HEK293T (cell line): ENCODE data around the gene LIFR.

Experiments used
- CTCF ChIA-PET: fragments of 350-600 bp; formaldehyde crosslinking; extraction: SDS; loops from one replicate; lab custom pipeline; 2021; ENCODE audit warnings: antibody characterized with exemption, inconsistent platforms; lab: Yijun Ruan, JAX
- POLR2A ChIA-PET: fragments of 350-600 bp; formaldehyde crosslinking; extraction: SDS; loops from one replicate; lab custom pipeline; 2020; ENCODE audit warnings: antibody characterized with exemption, inconsistent platforms; lab: Yijun Ruan, JAX
- DNase-seq: peaks from one replicate; pipeline ENCODE4 v3.0.0; 2012; ENCODE audit warnings: mixed read lengths; ENCODE audit errors: extremely low spot score
- ARNT ChIP-seq: fragments of 450-650 bp; IDR thresholded peaks from 2 replicates; pipeline ENCODE4 v1.6.1; 2017; ENCODE audit warnings: mild to moderate bottlenecking
- BHLHE40 ChIP-seq: fragments of 450-650 bp; IDR thresholded peaks from 2 replicates; pipeline ENCODE4 v1.6.1; 2016; ENCODE audit warnings: mild to moderate bottlenecking, moderate library complexity, borderline replicate concordance
- CTBP1 ChIP-seq: fragments of 450-650 bp; IDR thresholded peaks from 2 replicates; pipeline ENCODE4 v1.6.1; 2016; ENCODE audit warnings: borderline replicate concordance
- ELF4 ChIP-seq: fragments of 450-650 bp; IDR thresholded peaks from 2 replicates; pipeline ENCODE4 v1.6.1; 2017; ENCODE audit warnings: antibody characterized with exemption
- FOXA1 ChIP-seq: fragments of 450-650 bp; IDR thresholded peaks from 2 replicates; pipeline ENCODE4 v1.6.1; 2016; ENCODE audit warnings: mild to moderate bottlenecking
- FOXK2 ChIP-seq: fragments of 450-650 bp; IDR thresholded peaks from 2 replicates; pipeline ENCODE4 v1.6.1; 2016; ENCODE audit warnings: mild to moderate bottlenecking
- FOXM1 ChIP-seq: fragments of 450-650 bp; IDR thresholded peaks from 2 replicates; pipeline ENCODE4 v1.6.1; 2017; ENCODE audit warnings: mild to moderate bottlenecking, borderline replicate concordance
- HDGF ChIP-seq: fragments of 450-650 bp; IDR thresholded peaks from 2 replicates; pipeline ENCODE4 v1.6.1; 2017; ENCODE audit warnings: antibody characterized with exemption, borderline replicate concordance
- L3MBTL2 ChIP-seq: fragments of 450-650 bp; conservative IDR thresholded peaks from 2 replicates; pipeline ENCODE4 v1.6.1; 2016; ENCODE audit warnings: mild to moderate bottlenecking
- LEF1 ChIP-seq: fragments of 450-650 bp; IDR thresholded peaks from 2 replicates; pipeline ENCODE4 v1.6.1; 2017; ENCODE audit warnings: mild to moderate bottlenecking, borderline replicate concordance
- NFRKB ChIP-seq: fragments of 450-650 bp; IDR thresholded peaks from 2 replicates; pipeline ENCODE4 v1.6.1; 2016; ENCODE audit warnings: mild to moderate bottlenecking, moderate library complexity
- SP1 ChIP-seq: fragments of 450-650 bp; IDR thresholded peaks from 2 replicates; pipeline ENCODE4 v1.6.1; 2017
- SUZ12 ChIP-seq: fragments of 450-650 bp; IDR thresholded peaks from 2 replicates; pipeline ENCODE4 v1.6.1; 2016; ENCODE audit warnings: mild to moderate bottlenecking
- TARDBP ChIP-seq: fragments of 450-650 bp; IDR thresholded peaks from 2 replicates; pipeline ENCODE4 v1.6.1; 2016
- ZNF384 ChIP-seq: fragments of 450-650 bp; IDR thresholded peaks from 2 replicates; pipeline ENCODE4 v1.6.1; 2016
- TF ChIP-seq, protein P1 (sequence below): fragments of 450-650 bp; IDR thresholded peaks from 2 replicates; pipeline ENCODE4 v1.6.1; 2016

LIFR gene

DNA sequence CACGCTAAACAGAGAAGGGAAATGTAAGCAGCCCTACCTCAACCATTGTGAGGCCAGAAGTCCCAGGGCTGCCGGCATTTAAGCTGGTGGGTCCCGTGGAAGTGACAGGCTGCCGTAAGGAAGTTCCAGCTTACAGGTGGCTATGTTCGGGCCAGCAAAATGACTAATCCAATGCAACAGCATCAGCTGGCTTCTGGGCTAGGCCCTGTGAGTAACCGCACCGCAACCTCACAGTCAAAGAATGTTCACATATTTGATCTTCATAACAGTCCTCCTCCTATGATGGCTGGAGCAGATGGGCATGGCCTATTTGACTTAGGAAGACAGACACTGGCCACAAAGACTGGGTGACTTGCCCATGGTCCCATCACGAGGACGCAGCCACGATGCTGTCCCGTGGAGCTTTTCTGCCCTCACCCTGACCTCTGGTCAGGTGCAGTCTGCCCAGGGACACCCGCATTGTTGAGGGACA lies 88.2 kb downstream of the LIFR start:
- DNase-seq, result no peak
- no peak for TF ChIP-seq FOXK2
- no peak for TF ChIP-seq SUZ12
- no peak for TF ChIP-seq TARDBP
- no peak for TF ChIP-seq ARNT
- no peak for TF ChIP-seq BHLHE40
- no peak for TF ChIP-seq HDGF
- no peak for TF ChIP-seq ELF4
- TF ChIP-seq L3MBTL2, result no peak
- no peak for TF ChIP-seq CTBP1
- TF ChIP-seq FOXM1, result no peak
- no peak for TF ChIP-seq NFRKB
- ChIA-PET POLR2A (no interaction called here), CTCF (no interaction called here)

DNA sequence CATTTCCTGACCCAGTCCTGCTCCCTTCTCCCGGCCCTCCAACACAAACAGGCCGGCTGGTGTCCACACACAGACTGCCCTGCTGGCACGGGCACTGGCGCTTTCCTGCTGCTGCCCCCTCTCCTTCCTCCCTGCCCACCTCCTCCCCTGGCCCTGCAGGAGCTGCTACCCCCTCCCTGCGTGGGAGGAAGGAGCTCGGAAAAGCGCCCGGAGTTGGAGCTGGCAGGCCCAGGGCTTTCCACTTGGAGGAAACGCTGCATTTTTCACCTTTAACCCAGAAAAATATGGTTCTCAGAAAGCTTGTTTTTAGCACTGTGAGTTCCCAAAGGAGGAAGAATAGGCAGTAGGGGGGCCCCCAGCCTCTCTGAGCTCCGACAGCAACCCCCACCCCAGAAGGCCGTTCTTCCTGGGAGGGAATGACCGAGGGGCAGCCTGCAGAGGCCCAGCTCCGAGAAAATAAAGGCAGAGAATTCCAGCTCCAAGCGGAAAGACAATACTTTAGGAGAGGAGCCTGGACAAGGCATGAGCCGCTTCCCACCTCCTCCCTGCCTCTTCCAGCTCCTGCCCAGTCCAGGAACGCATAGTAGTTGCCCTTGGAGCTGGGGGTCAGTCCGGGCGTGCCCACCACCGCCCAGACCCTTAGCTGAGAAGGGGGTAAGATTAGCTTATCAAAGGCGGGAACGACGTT lies 88.9 kb downstream of the LIFR start:
- ChIA-PET CTCF (no interaction called here), POLR2A (no interaction called here)
- TF ChIP-seq NFRKB, result no peak
- TF ChIP-seq LEF1, result no peak
- TF ChIP-seq BHLHE40, result no peak
- TF ChIP-seq FOXM1, result no peak
- no peak for TF ChIP-seq TARDBP
- no peak for TF ChIP-seq FOXA1
- TF ChIP-seq, protein P1, sequence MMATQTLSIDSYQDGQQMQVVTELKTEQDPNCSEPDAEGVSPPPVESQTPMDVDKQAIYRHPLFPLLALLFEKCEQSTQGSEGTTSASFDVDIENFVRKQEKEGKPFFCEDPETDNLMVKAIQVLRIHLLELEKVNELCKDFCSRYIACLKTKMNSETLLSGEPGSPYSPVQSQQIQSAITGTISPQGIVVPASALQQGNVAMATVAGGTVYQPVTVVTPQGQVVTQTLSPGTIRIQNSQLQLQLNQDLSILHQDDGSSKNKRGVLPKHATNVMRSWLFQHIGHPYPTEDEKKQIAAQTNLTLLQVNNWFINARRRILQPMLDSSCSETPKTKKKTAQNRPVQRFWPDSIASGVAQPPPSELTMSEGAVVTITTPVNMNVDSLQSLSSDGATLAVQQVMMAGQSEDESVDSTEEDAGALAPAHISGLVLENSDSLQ, result no peak
- no peak for TF ChIP-seq HDGF
- TF ChIP-seq ARNT, result no peak
- no peak for TF ChIP-seq ELF4
- TF ChIP-seq ZNF384, result no peak
- no peak for TF ChIP-seq CTBP1
- no peak for TF ChIP-seq FOXK2
- TF ChIP-seq SUZ12, result no peak
- TF ChIP-seq SP1, result no peak
- no peak for DNase-seq

DNA sequence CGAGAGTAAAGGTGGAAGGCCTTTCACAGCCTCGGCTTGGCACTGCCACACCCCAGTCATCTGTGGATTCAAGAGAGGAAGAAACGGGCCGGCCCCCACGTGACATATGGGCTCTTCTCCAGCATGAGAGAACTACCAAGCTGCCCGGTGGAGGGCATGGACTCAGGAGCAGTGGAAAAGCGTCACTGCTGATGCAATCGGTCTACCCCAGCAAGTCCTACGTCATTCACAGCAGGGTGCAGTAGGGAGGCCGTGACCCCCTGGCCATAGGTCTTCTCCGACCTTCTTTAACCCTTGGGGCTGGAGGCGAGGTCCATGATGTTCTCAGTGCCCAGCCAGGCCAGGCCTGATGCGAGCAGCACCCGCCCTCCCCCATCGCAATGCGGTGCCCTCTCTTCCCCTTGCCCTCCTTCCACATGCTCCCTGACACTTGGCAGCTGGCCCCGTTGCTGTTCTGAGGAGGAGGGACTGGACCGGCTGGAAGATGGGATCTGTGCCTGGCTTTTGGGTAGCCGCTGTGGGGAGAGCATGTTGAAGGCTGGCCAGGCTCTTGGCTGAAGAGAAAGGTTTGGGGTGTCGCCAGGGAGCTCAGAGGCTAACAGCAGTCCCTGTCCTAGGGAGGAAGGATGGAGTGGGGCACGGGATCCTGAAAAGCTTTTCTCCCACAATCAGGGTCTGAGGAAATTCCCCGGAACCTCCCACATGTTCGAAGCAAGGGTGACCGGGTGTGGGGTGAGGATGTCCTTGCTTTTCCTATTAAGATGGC lies 89.8 kb downstream of the LIFR start:
- no peak for TF ChIP-seq HDGF
- no peak for TF ChIP-seq ELF4
- TF ChIP-seq LEF1, result no peak
- TF ChIP-seq BHLHE40, result no peak
- no peak for TF ChIP-seq SUZ12
- TF ChIP-seq SP1, result no peak
- no peak for TF ChIP-seq FOXM1
- TF ChIP-seq FOXK2, result no peak
- no peak for TF ChIP-seq ARNT
- TF ChIP-seq FOXA1, result no peak
- TF ChIP-seq NFRKB, result no peak
- TF ChIP-seq L3MBTL2, result no peak
- TF ChIP-seq, protein P1, result no peak
- no peak for TF ChIP-seq TARDBP
- no peak for TF ChIP-seq CTBP1
- TF ChIP-seq ZNF384, result no peak
- no peak for DNase-seq
- ChIA-PET CTCF (no interaction called here), POLR2A (no interaction called here)

DNA sequence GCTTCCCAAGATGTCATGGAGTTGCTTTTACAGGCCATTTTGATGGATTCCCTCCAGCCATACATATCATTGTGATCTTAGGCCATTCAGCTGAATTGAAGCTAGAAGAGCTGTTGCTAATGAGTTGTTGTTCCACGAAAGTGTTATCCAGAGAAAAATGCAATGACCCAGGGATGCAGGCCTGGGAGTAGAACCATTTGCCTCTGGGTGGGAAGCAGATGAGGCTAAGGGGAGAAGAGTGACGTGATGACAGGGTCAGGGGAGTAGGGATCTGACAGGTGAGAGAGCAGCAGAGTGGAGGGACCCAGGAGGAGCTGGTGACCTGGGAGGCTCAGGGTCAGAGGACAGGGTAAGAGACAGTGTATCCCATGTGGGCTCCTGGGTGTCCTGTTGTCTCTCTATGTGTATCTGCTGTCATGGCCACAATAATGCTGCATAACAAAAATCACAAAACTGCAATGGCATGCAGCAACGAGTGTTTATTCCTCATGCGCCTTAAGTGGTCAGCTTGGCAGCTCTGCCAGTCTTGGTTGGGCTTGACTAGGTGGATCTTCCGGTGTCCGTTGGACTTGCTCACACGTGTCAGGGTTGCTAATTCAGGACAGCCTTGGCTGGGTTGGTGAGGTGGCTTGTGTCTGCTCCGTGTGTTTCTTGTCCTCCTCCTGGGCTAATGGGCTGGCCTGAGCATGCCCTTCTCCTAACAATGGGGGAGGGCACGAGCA lies 90.6 kb downstream of the LIFR start:
- POLR2A ChIA-PET, result no interaction called here
- CTCF ChIA-PET, result no interaction called here
- TF ChIP-seq HDGF (no peak), BHLHE40 (no peak), SP1 (no peak), CTBP1 (no peak), FOXA1 (no peak), NFRKB (no peak), ZNF384 (no peak)
- TF ChIP-seq, protein P1, result no peak
- no peak for DNase-seq

DNA sequence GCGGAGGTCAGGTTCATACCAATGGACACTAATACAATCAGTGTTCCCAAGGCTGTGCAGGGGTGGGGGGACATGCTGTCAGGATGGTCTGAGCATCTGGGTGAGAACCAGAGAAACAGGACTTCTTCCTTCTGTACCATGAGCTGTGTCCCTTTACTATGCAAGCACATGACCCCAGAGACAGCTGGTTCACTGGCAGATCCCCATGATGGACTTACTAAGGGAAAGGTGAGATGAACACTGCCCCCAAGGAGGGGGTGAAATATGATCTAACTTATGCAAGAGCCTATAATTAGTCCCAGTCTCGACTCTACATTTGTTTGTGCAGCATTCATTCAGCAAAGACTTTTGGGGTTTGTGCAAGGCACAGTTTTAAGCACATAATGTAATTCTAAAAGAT lies 91.4 kb downstream of the LIFR start:
- DNase-seq, result no peak
- POLR2A ChIA-PET, result no interaction called here
- TF ChIP-seq SUZ12 (no peak), ARNT (no peak), NFRKB (no peak), HDGF (no peak), SP1 (no peak), FOXA1 (no peak), CTBP1 (no peak), FOXM1 (no peak), FOXK2 (no peak), ZNF384 (no peak), TARDBP (no peak), ELF4 (no peak), L3MBTL2 (no peak), BHLHE40 (no peak), LEF1 (no peak)
- TF ChIP-seq, protein P1, result no peak
- CTCF ChIA-PET, result interaction anchor here (1.2 kb wide), 1 partner anchor 23 kb away, joined by 6 read pairs; no protein-coding TSS in a partner anchor
